SK-N-SH treated with all-trans-retinoic acid at 6 μM for 48 hours (cell line): ENCODE measurements around the gene SLC16A1.

Experiments
- ARNTL ChIP-seq: fragments of 450-650 bp; formaldehyde crosslinking; IDR thresholded peaks from 2 replicates; pipeline ENCODE4 v1.5.0; 2020; ENCODE audit warnings: low read depth, mild to moderate bottlenecking, moderate library complexity, borderline replicate concordance
- ISL1 ChIP-seq: fragments of 250-450 bp; sonication (Bioruptor Pico); IDR thresholded peaks from 2 replicates; pipeline ENCODE4 v2.1.2; 2022; ENCODE audit warnings: mild to moderate bottlenecking, moderate library complexity
- OSR1 ChIP-seq: fragments of 250-450 bp; sonication (Bioruptor Pico); IDR thresholded peaks from 2 replicates; pipeline ENCODE4 v1.8.0; 2022; ENCODE audit warnings: moderate library complexity, mild to moderate bottlenecking, inconsistent platforms
- PPARA ChIP-seq: fragments of 250-450 bp; sonication (Bioruptor Pico); IDR thresholded peaks from 2 replicates; pipeline ENCODE4 v1.5.0; 2020; ENCODE audit warnings: mild to moderate bottlenecking, borderline replicate concordance
- RARB ChIP-seq: fragments of 250-450 bp; sonication (Bioruptor Pico); IDR thresholded peaks from 2 replicates; pipeline ENCODE4 v1.8.0; 2021; ENCODE audit warnings: mild to moderate bottlenecking, moderate library complexity
- TOX ChIP-seq: fragments of 250-450 bp; sonication (Bioruptor Pico); IDR thresholded peaks from 2 replicates; pipeline ENCODE4 v1.8.0; 2021; ENCODE audit warnings: mild to moderate bottlenecking, moderate library complexity, borderline replicate concordance
- ZFP3 ChIP-seq: fragments of 250-450 bp; sonication (Bioruptor Pico); IDR thresholded peaks from 2 replicates; pipeline ENCODE4 v1.5.0; 2020; ENCODE audit warnings: mild to moderate bottlenecking, moderate library complexity
- ZNF565 ChIP-seq: fragments of 450-650 bp; formaldehyde crosslinking; conservative IDR thresholded peaks from 2 replicates; pipeline ENCODE4 v1.5.0; 2020; ENCODE audit warnings: low read depth, mild to moderate bottlenecking, moderate library complexity
- TF ChIP-seq, protein P1 (sequence below): fragments of 250-450 bp; sonication (Bioruptor Pico); IDR thresholded peaks from 2 replicates; pipeline ENCODE4 v1.8.0; 2020; ENCODE audit warnings: mild to moderate bottlenecking, moderate library complexity, borderline replicate concordance
- TF ChIP-seq, protein P2 (sequence below): fragments of 250-450 bp; sonication (Bioruptor Pico); IDR thresholded peaks from 2 replicates; pipeline ENCODE4 v1.5.1; 2020; ENCODE audit warnings: low read depth, mild to moderate bottlenecking, moderate library complexity
- TF ChIP-seq, protein P3 (sequence below): fragments of 250-450 bp; sonication (Bioruptor Pico); IDR thresholded peaks from 2 replicates; pipeline ENCODE4 v1.8.0; 2021; ENCODE audit warnings: low read depth, mild to moderate bottlenecking, moderate library complexity, borderline replicate concordance

DNA sequence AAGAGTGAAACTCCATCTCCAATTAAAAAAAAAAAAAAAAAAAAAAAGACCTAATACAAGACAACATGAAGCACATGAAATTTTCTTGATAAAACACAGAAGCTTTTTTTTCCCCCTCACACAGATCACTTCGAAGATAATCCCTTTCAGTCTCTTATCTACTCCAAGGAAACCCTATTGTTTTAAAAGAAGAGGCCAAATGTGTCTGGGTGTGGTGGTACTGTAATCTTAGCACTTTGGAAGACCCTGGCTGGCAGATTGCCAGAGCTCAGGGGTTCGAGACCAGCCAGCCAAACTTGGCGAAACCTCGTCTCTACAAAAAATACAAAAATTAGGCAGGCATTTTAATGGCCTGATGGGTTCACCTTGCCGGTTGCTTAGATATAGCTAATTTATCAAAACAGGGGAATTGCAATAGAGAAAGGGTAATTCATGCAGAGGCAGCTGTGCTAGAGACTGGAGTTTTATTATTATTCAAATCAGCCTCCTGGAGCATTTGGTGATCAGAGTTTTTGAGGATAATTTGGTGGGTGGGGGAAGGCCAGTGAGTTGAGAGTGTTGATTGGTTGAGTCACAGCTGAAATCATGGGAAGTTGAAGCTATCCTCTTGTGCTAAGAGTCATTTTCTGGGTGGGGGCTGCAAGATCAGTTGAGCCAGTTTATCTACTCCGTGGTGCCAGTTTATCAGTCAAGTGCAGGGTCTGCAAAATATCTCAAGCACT lies 62.5 kb downstream of the SLC16A1 start:
- TF ChIP-seq ZNF565 (no peak), ZFP3 (no peak), OSR1 (CRISPR knock-in tag) (no peak), RARB (CRISPR knock-in tag) (no peak), PPARA (CRISPR knock-in tag) (no peak), ISL1 (CRISPR knock-in tag) (no peak), TOX (no peak), ARNTL (no peak)
- TF ChIP-seq, protein P1, sequence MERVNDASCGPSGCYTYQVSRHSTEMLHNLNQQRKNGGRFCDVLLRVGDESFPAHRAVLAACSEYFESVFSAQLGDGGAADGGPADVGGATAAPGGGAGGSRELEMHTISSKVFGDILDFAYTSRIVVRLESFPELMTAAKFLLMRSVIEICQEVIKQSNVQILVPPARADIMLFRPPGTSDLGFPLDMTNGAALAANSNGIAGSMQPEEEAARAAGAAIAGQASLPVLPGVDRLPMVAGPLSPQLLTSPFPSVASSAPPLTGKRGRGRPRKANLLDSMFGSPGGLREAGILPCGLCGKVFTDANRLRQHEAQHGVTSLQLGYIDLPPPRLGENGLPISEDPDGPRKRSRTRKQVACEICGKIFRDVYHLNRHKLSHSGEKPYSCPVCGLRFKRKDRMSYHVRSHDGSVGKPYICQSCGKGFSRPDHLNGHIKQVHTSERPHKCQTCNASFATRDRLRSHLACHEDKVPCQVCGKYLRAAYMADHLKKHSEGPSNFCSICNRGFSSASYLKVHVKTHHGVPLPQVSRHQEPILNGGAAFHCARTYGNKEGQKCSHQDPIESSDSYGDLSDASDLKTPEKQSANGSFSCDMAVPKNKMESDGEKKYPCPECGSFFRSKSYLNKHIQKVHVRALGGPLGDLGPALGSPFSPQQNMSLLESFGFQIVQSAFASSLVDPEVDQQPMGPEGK = no peak
- TF ChIP-seq, protein P2, sequence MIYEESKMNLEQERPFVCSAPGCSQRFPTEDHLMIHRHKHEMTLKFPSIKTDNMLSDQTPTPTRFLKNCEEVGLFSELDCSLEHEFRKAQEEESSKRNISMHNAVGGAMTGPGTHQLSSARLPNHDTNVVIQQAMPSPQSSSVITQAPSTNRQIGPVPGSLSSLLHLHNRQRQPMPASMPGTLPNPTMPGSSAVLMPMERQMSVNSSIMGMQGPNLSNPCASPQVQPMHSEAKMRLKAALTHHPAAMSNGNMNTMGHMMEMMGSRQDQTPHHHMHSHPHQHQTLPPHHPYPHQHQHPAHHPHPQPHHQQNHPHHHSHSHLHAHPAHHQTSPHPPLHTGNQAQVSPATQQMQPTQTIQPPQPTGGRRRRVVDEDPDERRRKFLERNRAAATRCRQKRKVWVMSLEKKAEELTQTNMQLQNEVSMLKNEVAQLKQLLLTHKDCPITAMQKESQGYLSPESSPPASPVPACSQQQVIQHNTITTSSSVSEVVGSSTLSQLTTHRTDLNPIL (CRISPR knock-in tag) = no peak
- TF ChIP-seq, protein P3, sequence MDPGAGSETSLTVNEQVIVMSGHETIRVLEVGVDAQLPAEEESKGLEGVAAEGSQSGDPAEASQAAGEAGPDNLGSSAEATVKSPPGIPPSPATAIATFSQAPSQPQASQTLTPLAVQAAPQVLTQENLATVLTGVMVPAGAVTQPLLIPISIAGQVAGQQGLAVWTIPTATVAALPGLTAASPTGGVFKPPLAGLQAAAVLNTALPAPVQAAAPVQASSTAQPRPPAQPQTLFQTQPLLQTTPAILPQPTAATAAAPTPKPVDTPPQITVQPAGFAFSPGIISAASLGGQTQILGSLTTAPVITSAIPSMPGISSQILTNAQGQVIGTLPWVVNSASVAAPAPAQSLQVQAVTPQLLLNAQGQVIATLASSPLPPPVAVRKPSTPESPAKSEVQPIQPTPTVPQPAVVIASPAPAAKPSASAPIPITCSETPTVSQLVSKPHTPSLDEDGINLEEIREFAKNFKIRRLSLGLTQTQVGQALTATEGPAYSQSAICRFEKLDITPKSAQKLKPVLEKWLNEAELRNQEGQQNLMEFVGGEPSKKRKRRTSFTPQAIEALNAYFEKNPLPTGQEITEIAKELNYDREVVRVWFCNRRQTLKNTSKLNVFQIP (CRISPR knock-in tag) = no peak
